LNCaP clone FGC (cell line): ENCODE data around the gene REELD1.

ENCODE experiments used
- DNase-seq: peaks from one replicate; pipeline ENCODE4 v3.0.0-alpha.2; 2011; ENCODE audit warnings: low read depth
- H3K4me3 ChIP-seq: 2 replicates; pipeline ENCODE4 v1.5.1; 2011; ENCODE audit warnings: mild to moderate bottlenecking, low read depth, low read length, control low read depth
- CTCF ChIP-seq: IDR thresholded peaks from 2 replicates; pipeline ENCODE4 v1.5.1; 2012; ENCODE audit warnings: mild to moderate bottlenecking; ENCODE audit not compliant: control insufficient read depth, insufficient read depth; ENCODE audit errors: extremely low read depth

The REELD1 gene

GRCh38 chr4:146273204-146273901, 59.0 kb downstream of the REELD1 start:
- H3K4me3 ChIP-seq, result no peak overlapping the region
- DNase-seq, result no peak
- TF ChIP-seq CTCF, result no peak

GRCh38 chr4:146274774-146275173, 60.4 kb downstream of the REELD1 start:
- no peak for DNase-seq
- TF ChIP-seq CTCF, result no peak
- no peak overlapping the region for H3K4me3 ChIP-seq

GRCh38 chr4:146275370-146275769, 61.0 kb downstream of the REELD1 start:
- H3K4me3 ChIP-seq, result no peak overlapping the region
- no peak for DNase-seq
- no peak for TF ChIP-seq CTCF

GRCh38 chr4:146278986-146279385, 64.6 kb downstream of the REELD1 start:
- no peak overlapping the region for H3K4me3 ChIP-seq
- TF ChIP-seq CTCF, result no peak
- DNase-seq, result no peak
